ENCODE data around the gene HYI.
"Not testable (repeated sequence)": the region's sequence is repeated elsewhere in the genome, so short reads cannot be mapped to it uniquely, and the experiment has no call there.

The HYI gene

DNA sequence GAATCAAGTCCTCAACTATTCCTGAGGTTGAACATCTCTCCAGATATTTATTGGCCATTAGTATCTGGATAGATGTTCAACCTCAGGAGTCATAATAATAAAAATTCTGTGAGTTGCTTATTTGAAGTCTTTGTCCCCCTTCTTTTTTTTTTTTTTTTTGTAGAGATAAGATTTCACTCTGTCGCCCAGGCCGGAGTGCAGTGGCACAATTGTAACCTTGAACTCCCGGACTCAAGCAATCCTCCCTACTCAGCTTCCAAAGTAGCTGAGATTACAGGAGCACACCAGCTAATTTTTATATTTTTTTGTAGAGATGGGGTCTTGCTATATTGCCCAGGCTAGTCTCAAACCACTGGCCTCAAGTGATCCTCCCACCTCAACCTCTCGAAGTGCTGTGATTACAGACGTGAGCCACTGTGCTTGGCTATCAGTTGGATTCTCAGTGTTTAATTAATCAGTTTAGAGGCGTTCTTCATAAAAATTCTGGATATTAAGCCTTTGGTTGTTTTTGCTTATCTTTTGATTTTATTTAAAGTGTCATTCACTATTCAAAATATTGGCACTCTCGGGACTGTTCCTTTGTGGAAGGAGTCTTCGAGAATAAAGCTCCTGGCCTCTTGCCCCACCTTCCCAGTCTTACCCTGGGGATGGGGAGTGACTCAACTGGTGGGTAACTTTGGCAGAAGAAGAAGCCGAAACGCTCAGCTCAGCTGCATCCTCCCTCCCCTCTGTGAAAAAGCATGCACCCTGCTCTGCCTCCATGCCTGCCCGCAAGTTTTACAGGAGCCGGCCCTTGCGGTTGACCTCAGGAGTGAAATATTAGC is 11.2 kb upstream of the HYI start:
- DNase-seq, result no peak

DNA sequence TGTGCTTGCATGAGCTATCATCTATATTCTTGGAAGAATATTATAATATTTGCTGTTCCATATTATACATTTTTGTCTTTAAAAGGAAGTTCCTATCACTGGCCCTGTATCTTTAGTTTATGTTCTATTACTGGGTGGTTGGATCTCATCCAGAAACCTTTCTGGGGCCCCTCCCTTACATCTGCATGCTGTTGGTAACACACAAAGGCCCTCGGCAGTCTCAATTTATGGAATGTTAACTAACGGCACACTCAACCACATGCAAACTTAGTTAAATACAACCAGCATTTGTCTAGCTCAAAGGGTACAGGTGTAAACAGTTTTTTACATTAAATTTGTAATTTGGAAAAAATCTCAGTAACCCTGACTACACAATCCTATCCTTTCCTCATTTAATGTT is 9.7 kb upstream of the HYI start:
- DNase-seq, result no peak

DNA sequence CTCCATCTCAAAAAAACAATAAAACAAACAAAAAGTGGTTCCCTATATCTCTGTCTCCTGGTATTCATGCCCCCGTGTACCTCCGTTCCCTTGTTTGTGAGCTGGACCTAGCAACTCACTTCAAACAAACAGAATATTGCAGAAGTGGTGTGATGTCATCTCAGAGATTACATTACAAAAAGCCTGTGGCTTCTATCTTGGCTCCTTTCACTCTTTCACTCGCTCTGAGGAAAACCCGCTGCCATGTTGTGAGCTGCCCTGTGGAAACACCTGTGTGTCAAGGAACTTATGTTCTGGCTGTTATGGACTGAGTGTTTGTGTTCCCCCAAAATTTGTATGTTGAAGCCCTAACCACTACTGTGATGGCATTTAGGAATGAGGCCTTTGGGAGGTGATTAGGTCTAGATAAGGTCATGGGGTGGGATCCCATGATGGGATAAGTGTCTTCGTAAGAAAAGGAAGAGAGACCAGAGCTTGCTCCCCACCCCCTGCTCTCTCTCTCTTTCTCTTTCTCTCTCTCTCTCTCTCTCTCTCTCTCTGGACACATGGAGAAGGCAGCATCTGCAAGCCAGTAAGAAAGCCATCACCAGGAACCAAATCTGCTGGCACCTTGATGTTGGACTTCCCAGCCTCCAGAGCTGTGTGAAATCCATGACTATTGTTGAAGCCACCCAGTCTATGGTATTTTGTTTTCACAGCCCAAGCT is 7.4 kb upstream of the HYI start:
- no peak for DNase-seq

DNA sequence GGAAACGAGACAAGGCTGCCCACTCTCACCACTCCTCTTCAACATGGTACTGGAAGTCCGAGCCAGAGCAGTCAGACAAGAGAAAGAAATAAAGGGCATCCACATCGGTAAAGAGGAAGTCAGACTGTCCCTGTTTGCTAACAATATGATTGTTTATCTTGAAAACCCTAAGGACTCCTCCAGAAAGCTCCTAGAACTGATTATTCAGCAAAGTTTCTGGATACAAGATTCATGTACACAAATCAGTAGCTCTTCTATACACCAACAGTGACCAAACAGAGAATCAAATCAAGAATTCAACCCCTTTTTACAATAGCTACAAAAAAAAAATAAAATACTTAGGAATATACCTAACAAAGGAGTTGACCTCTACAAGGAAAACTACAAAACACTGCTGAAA is 4.6 kb upstream of the HYI start:
- not testable (repeated sequence) for DNase-seq

DNA sequence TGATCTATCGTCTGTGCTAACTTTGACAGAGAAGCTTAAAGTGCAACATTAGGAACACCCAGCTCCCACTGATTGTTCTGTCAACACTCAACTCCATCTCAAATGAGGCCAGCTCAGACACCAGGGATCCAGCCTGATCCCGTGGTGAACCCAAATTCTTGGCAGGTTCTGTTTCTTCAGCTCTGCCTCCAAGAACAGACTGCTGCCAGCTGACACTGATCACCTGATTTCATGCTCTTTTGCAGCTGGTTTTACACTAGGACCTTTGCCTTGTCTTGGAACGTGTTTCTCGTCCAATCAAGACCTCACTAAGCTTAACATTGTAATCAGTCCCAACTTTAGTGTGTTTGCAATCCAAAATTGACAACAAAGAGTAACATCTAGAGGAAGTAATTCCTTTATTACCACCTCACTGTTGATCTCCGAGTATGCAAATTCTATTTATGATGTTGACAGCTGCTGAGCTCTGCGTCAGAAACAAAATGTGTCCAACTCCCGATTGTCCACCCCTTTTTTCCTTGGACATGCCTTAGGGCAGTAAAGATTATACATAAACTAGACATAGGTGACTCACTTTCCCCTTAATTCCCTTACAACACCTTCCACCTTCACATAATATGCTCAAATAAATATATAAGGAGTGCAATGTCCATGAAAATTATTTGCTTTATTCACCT is 1.6 kb upstream of the HYI start:
- no peak for DNase-seq

DNA sequence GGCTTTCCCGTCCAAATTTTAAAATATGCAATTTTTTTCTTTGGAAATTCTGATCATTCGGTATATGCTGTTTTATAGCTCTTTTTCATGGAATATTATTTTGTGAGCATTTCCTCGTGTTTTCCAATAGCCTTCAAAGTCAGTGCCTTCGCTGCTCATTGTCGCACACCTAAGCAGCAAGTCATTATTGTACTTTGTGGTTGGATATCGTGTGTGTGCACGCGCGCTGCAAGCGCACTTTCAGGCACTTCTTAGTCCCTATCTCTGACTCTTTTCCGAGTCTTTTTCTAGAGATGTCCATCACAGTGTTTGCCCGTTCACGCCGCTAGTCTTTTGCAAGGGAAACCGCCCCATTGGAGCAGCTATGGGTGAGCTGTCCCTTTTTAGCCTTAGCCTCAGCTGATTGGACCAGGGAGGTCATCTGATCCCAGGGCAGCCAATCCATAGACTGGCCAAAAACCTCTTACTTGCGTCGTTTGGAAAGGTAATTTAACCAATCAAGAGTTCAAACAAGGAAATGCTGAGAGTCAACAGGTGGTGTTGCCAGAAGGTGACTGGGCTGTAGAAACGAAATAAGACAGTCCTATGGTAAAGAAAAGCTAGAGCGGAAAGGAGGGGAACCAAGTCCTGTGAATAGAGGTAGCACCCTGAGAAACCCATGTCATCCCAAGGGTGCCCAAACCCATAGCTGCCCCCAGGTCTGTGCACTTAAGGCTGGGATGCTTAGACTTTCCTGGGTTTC is 710 bp upstream of the HYI start:
- peak; percentile 68 to 80 for DNase-seq

DNA sequence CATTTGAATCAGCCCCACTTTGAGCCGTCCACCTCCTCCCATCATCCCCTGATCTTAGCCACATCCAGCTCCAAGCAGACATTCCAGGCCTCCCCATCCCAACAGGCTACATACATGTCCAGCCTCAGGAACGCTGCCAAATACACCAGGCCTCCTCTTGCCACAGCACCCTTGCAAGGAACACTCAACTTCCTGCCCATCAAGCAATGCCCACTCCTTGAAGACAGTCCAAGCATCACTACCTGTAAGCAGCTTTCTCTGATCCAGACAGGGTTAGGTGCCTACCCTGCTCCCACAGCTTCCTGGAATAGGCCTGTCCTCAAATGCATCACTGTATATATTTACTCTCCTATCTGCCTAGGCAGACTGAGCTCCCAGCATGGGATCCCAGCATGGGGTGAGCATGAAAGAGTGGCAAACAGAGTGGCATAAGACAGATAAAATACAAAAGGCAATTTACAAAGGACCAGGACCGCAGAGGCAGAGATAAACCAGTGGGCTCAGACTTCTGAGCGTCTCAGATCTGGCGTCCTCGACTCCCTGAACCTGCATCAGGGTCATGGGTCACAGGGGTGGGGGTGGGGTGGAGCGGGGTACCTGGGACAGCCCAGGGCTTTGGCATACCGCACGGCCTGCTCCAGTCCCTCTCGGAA is 816 bp downstream of the HYI start:
- no peak for DNase-seq

DNA sequence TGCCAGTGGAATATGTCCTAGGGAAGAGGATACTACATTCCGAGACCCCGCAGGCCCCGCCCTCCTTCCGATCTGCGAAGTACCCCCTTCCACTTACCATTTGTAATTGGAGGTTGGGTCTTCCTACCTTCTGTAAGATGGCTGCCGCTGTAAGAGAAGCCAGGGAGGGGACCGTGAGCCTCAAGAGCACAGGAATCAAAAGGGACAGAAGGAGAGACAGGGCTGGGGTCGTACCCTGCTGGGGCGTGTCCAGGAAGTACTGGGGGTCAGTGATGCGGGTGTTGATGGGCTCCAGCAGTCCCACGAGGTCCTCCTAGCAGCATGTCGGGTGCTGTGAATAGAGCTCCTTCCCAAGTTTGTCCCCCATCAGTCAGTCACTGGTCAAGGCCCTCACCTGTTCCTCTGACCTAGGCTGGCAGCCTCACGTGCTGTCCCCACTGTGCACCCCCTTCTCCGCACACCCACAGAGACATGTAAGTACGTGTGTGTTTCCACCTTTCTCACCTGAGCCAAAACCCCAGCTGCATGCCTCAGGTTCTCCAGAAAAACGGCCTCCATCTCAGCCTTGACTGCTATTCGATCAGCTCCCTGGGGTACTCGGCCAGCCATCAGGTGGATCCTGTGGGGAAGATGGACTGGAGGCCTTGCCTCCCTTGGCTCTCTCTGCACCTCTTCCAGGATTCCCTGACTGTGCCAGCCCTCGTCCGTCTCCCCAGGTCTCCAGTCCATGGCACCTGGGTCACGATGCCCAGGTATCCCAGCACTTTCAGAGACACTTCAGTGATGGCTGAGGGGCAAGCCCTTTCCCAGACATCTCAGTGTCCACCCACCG is 1.8 kb downstream of the HYI start:
- no peak for DNase-seq

DNA sequence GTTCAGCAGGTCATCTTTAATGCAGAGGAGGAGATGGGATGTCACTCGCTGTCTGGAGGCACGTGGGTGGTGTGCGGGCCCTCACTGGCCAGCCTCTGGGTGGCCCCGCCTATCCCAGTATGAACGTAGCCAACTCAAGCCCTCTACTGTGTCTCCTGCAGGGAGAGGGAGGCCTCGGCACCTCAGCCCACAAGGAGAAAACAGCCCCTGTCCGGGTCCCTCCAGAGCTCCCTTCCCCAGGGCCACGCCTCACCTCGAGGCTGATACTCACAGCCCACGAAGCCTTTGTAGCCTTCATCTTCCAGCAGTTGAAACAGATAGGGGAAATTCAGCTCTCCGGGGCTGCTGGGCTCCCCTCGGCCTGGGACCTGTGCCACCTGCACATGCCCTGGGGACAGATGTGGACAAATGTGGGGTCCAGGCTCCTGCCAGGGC is 2.6 kb downstream of the HYI start:
- DNase-seq, result no peak

DNA sequence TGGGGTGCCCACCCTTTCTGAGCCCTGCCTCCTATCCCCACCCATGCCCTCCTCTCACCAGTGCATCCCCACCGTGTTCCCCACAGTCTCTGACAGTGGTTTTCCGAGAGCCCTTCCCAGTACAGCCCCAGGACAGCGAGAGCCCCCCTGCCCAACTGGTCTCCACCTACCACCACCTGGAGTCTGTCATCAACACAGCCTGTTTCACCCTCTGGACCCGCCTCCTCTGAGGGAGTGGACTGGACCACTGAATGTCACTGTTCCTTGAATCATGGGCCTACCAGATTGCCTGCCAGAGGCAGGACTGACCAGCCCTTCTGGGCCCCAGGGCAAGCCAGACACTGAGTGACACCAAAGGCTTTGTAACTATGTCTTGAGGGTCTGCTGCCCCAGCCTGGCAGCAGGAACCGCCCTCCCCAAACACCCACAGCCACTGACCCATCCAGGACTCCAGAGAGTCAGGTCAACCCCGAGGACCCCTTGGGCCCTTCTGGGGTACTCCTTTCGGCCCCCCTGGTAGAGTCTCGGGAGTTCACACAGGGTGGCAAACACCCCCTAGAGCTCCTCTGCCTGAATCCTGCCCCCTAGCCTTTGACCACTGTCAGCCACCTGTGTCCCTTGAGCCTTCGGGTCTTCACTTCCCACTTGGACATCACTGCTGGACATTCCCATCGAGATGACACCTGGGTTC is 3.3 kb downstream of the HYI start:
- DNase-seq, result no peak

DNA sequence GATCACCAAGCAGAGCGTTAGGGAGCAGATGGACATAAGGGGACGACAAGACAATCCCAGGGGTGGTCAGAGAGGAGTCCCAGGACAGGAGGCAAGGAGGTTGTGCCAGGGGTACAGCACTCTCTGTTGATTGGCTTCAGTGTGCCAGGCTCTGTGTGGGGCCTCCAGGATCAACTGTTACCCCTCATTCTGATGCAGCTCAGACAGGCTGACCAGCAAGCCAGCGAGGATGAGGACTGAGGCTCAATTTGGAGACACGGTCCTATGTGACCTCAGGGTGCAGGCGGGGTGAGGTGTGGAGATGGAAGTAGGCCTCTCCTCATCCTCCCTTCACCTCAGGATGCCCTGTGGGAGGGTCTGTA is 4.0 kb downstream of the HYI start:
- no peak for DNase-seq

DNA sequence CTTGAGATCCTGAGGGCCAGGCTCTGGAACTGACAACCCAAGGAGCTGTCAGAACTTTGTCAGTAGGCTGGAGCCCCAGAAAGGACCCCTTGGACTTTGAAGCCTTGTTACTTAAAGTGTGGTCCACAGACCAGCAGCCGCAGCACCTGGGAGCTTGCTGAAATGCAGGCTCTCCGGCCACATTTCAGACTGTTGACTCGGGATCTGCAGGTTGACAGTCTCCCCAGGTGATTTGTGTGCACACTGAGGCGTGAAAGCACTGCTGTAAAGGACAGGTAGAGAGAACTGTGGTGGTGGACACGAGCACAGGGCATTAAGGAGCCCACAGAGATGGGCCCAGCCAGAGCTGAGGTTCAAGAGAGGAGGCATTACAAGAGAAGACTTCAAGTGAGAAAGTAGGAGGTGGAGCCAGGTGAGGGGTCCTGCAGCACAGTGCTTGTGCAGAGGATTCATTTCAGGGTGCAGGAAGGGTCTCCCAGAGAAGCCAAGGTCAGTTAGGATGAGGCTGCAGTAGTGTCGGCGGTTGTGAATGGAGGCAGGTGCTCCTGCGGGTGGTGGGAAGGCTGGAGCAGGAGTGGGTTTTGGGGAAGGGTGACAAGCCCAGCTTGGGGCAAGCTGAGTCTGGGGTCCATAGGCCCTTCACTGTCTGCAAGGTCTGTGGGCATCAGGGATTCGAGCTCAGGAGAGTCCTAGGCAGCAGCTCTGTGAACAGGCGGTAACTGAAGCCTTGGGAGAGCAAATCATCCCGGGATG is 4.6 kb downstream of the HYI start:
- DNase-seq, result no peak

DNA sequence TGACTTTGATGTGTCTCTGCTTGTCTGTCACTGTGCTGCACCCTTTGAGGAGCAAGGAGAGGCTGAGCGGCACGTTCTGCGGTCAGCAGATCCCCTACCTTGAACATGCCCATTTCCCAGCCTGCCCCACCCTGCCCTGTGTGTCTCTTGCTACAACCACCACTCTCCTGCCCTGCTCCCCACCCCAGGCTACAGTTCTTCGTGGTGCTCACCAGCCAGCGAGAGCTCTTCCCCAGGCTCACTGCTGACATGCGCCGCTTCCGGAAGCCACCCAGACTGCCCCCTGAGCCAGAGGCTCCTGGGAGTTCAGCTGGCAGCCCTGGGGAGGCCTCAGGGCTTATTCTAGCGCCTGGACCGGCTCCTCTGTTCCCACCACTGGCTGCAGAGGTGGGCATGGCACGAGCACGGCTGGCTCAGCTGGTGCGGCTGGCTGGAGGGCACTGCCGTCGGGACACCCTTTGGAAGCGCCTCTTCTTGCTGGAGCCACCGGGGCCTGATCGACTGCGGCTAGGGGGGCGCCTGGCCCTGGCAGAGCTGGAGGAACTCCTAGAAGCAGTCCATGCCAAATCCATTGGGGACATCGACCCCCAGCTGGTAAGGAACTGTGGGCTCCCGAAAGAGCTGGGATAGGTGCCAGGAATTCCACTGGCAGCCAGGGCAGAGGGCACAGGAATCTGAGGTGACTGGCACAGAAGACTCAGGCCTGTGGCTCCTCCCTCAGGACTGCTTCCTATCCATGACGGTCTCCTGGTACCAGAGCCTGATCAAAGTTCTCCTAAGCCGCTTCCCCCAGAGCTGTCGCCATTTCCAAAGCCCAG is 5.6 kb downstream of the HYI start:
- no peak for DNase-seq

DNA sequence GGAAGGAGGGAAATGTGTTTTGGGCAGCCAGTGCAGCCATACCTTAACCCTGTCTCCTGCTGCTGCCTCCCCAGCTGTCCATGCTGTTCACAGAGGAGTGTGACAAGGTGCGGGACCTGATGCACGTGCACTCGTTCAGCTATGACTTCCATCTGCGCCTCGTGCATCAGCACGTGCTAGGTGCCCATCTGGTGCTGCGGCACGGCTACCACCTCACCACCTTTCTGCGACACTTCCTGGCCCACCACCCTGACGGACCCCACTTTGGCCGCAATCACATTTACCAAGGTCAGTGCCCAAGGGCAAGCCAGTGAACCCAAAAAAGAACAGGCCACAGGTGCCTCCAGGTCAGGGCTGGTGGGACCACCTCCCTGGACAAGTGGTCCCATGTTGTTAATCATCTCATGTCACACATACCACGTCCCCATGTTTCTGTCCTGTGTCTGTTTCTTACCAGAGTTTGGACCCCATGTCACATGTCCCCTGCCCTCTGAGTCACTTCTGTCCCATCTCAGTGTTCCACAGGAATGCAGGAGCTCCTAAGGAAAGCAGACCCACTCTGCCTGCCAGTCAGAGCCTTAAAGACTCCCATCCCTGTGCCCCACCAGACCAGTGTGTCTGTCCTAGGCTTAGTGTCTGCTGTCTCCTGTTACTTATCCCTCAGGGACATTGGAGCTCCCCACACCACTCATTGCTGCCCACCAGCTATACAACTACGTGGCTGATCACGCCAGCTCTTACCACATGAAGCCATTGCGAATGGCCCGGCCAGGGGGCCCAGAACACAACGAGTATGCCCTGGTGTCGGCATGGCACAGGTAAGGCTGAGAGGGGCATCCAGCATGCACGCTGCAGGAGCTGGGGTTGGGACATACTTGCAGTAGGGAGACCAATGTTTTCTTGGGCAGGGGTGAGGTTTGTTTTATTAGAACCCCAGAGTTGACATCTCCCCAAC is 6.6 kb downstream of the HYI start:
- DNase-seq, result no peak

DNA sequence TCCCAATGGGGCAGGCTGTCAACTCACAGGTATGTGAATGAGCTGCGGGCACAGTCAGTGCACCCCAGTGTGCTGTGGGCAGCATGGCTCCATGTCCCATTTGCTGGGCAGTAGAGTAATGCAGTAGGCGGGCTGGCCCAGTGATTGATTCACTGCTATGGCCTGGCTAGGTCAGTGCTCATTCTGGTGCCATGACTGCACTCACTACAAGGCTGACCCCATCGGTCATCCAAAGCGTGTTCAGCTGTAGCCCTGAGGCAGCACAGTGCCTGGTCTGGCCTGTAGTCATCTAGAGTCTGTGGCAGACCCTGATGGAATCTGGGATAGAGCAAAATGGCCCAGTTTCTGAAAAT is 7.4 kb downstream of the HYI start:
- DNase-seq, result no peak

DNA sequence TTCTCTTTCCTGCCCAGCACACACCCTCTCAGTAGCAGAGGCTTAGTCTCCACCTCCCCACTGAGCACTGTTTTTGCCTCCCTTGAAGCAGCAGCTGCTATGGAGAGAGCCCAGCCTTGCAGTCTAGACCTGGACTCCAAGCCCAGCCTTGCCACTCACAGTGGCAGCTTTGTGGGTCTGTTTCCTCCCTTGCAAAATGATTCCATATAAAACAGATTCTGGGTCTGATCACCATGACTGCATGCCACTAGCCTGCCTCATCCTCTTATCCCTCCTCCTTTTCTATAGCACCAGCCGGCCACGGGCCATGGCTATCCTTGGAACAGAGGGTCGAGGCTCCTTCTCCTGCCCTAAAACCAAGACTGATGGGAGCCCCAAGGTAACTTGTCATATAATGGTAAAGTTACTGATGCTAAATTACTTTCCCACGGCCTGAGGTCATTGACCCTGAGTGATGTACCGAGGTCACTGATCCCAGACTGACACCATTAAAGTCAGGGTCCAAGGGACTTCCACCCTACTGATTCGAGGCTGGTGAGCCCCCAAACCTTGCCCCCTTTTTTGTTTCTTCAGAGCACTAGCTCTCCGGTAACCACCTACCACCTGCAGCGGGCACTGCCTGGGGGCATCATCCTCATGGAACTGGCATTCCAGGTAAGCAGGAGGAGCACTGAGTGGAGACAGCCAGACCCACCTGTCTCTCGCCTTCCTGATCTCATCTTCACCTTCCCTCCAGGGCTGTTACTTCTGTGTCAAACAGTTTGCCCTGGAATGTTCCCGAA is 7.9 kb downstream of the HYI start:
- no peak for DNase-seq

DNA sequence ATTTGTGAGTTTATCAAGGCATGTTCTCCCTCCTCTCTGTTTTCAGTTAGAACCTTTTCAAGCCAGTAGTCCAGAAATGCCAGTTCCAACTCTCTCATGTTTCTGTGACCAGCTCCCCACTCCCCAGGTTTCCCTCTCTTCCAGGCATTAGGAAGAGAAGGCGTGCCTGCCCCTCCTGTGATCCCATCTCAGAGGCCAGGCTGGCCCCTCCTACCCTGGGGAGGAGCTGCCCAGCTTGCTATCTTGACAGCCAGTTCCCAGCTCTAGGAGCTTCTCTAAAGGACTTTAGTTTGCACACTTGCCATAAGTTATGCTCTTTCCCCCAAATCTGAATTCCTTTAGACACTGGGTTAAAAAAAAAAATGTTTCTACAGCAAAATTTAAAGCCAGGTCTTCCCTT is 8.9 kb downstream of the HYI start:
- no peak for DNase-seq

Measured in CD4-positive, alpha-beta T cell treated with Interferon alpha-2 for 1 hour (primary cell).